HCT116 (cell line): ENCODE measurements around the gene ADAMTS5. TPM values are rescaled to one million over a fixed set of nuclear protein-coding genes. Genes with fewer than 3 reads are reported as not detected.

Experiments used
- ATAC-seq: fragments of 200-7000 bp; cut with Tn5 transposase; 2 replicates; pipeline ENCODE4 v1.9.1; 2020; ENCODE audit warnings: mild to moderate bottlenecking, moderate library complexity
- BruUV-seq: library from RNA; stranded (reverse); fragments of 400-500 nt; replicated peaks from 2 replicates; lab custom pipeline; 2021; lab: Mats Ljungman, UMichigan
- CTCF ChIA-PET: fragments of 300-600 bp; sonication (Branson Sonifier 250); formaldehyde crosslinking; loops from one replicate; lab custom pipeline; 2021; ENCODE audit warnings: antibody characterized with exemption; lab: Charles Lee
- POLR2A ChIA-PET: fragments of 300-600, 350-600 bp; sonication (Branson Sonifier 250); formaldehyde crosslinking; loops from one replicate; lab custom pipeline; 2021; ENCODE audit warnings: antibody characterized with exemption; lab: Charles Lee
- RAD21 ChIA-PET, 2 experiments: fragments of 300-600 bp; sonication (Branson Sonifier 250); formaldehyde crosslinking; loops; one replicate each; lab custom pipeline; 2023; ENCODE audit warnings: low total read pairs in 2 of 2; ENCODE audit not compliant: uncharacterized antibody in 2 of 2, unreplicated experiment in 2 of 2, low non-redundant PET in 1 of 2; lab: Charles Lee
- DNase-seq: peaks from one replicate; pipeline ENCODE4 v3.0.0-alpha.2; 2010; ENCODE audit warnings: low read depth, low spot score
- H2AFZ ChIP-seq: fragments of 200-600 bp; shearing (Covaris generic), sonication (generic); 2 replicates; pipeline ENCODE4 v1.6.1; 2017; ENCODE audit warnings: low read depth, mixed run types, mixed read lengths, antibody characterized with exemption, low read length; ENCODE audit not compliant: poor library complexity, severe bottlenecking
- H3K27ac ChIP-seq: 2 replicates; pipeline ENCODE4 v1.5.1; 2012; ENCODE audit warnings: low read depth, low read length
- H3K27me3 ChIP-seq: fragments of 200-600 bp; sonication (generic); 2 replicates; pipeline ENCODE4 v1.6.1; 2016; ENCODE audit warnings: mixed run types, low read length, mixed read lengths; ENCODE audit not compliant: insufficient read depth
- H3K36me3 ChIP-seq, 2 experiments: fragments of 200-500 bp in 1 of 2; fragments of 200-600 bp in 1 of 2; sonication (Bioruptor generic) in 1 of 2; sonication (generic) in 1 of 2; 2 replicates each; pipeline versions ENCODE4 v1.5.1 to v1.6.1; 2014 to 2016; ENCODE audit warnings: low read length in 2 of 2, inconsistent platforms in 1 of 2, mixed read lengths in 1 of 2, mixed run types in 1 of 2; ENCODE audit not compliant: insufficient read depth in 2 of 2, control insufficient read depth in 1 of 2
- H3K4me1 ChIP-seq, 2 experiments: fragments of 200-600 bp in 1 of 2; sonication (generic) in 1 of 2; 2 replicates each; pipeline versions ENCODE4 v1.5.1 to v1.6.1; 2012 to 2017; ENCODE audit warnings: low read length in 2 of 2, inconsistent platforms in 1 of 2, mild to moderate bottlenecking in 1 of 2, mixed read lengths in 1 of 2, mixed run types in 1 of 2, moderate library complexity in 1 of 2; ENCODE audit not compliant: insufficient read depth in 2 of 2, control insufficient read depth in 1 of 2
- H3K4me2 ChIP-seq: fragments of 200-600 bp; sonication (generic); 2 replicates; pipeline ENCODE4 v1.6.1; 2017; ENCODE audit warnings: mixed run types, low read length, mixed read lengths
- H3K4me3 ChIP-seq, 2 experiments: fragments of 200-600 bp in 1 of 2; sonication (generic) in 1 of 2; replicated peaks in 1 of 2; 2 replicates each; pipeline ENCODE4 v1.5.1; 2011 to 2016; ENCODE audit warnings: low read length in 2 of 2, control low read depth in 1 of 2, low read depth in 1 of 2, mild to moderate bottlenecking in 1 of 2, mixed read lengths in 1 of 2, mixed run types in 1 of 2
- H3K79me2 ChIP-seq: fragments of 200-600 bp; sonication (generic); 2 replicates; pipeline ENCODE4 v1.6.1; 2017; ENCODE audit warnings: mild to moderate bottlenecking, mixed run types, low read length, moderate library complexity, mixed read lengths; ENCODE audit not compliant: insufficient read depth
- H3K9ac ChIP-seq: fragments of 200-600 bp; sonication (generic); 2 replicates; pipeline ENCODE4 v1.6.1; 2016; ENCODE audit warnings: low read length, mixed read lengths
- H3K9me2 ChIP-seq: fragments of 200-600 bp; sonication (generic), shearing (Covaris generic); 2 replicates; pipeline ENCODE4 v1.6.1; 2017; ENCODE audit warnings: mixed run types, mild to moderate bottlenecking, moderate library complexity; ENCODE audit not compliant: insufficient read depth
- H3K9me3 ChIP-seq, 2 experiments: fragments of 200-500 bp in 1 of 2; fragments of 200-600 bp in 1 of 2; sonication (Bioruptor generic) in 1 of 2; sonication (generic) in 1 of 2; 2 replicates each; pipeline ENCODE4 v1.6.1; 2014 to 2017; ENCODE audit warnings: low read length in 2 of 2, mixed read lengths in 2 of 2, inconsistent platforms in 1 of 2, low read depth in 1 of 2, mild to moderate bottlenecking in 1 of 2, mixed run types in 1 of 2, moderate library complexity in 1 of 2; ENCODE audit not compliant: control insufficient read depth in 1 of 2, insufficient read depth in 1 of 2
- H4K20me1 ChIP-seq: fragments of 200-600 bp; sonication (generic), shearing (Covaris generic); 2 replicates; pipeline ENCODE4 v1.6.1; 2017; ENCODE audit warnings: mixed run types, mild to moderate bottlenecking, moderate library complexity; ENCODE audit not compliant: insufficient read depth
- CBX3 ChIP-seq: IDR thresholded peaks from 2 replicates; pipeline ENCODE4 v1.6.1; 2012; ENCODE audit warnings: low read depth
- CEBPB ChIP-seq: IDR thresholded peaks from 2 replicates; pipeline ENCODE4 v1.6.1; 2012; ENCODE audit warnings: low read depth
- CTCF ChIP-seq, 3 experiments: fragments of 200-600 bp in 1 of 3; sonication (generic) in 1 of 3; IDR thresholded peaks in 2 of 3; conservative IDR thresholded peaks in 1 of 3; 2 replicates each; pipeline ENCODE4 v1.5.1; 2012 to 2017; ENCODE audit warnings: low read depth in 2 of 3, low read length in 2 of 3, antibody characterized with exemption in 1 of 3, borderline replicate concordance in 1 of 3, control low read depth in 1 of 3, mild to moderate bottlenecking in 1 of 3, mixed read lengths in 1 of 3, mixed run types in 1 of 3, moderate library complexity in 1 of 3; ENCODE audit not compliant: insufficient read depth in 1 of 3
- EGR1 ChIP-seq: IDR thresholded peaks from 2 replicates; pipeline ENCODE4 v1.6.1; 2012; ENCODE audit warnings: low read depth
- ELF1 ChIP-seq: IDR thresholded peaks from 2 replicates; pipeline ENCODE4 v1.6.1; 2012; ENCODE audit warnings: low read depth, borderline replicate concordance
- EZH2 ChIP-seq: fragments of 200-600 bp; sonication (generic); IDR thresholded peaks from 2 replicates; pipeline ENCODE4 v1.6.1; 2017; ENCODE audit warnings: antibody characterized with exemption, mixed run types
- EZH2phosphoT487 ChIP-seq: fragments of 200-600 bp; IDR thresholded peaks from 2 replicates; pipeline ENCODE4 v1.6.1; 2018; ENCODE audit warnings: antibody characterized with exemption, borderline replicate concordance
- FOSL1 ChIP-seq: IDR thresholded peaks from 2 replicates; pipeline ENCODE4 v1.6.1; 2012; ENCODE audit warnings: low read depth
- POLR2A ChIP-seq: IDR thresholded peaks from 2 replicates; pipeline ENCODE4 v1.7.0; 2011; ENCODE audit warnings: borderline replicate concordance; ENCODE audit not compliant: insufficient read depth, insufficient read length; ENCODE audit errors: extremely low read depth
- POLR2AphosphoS5 ChIP-seq: IDR thresholded peaks from 2 replicates; pipeline ENCODE4 v1.6.1; 2011; ENCODE audit warnings: mild to moderate bottlenecking, low read depth, low read length, moderate library complexity
- RAD21 ChIP-seq: IDR thresholded peaks from 2 replicates; pipeline ENCODE4 v1.6.1; 2012; ENCODE audit warnings: low read depth, mild to moderate bottlenecking
- REST ChIP-seq: IDR thresholded peaks from 2 replicates; pipeline ENCODE4 v1.6.1; 2012; ENCODE audit warnings: low read depth
- SP1 ChIP-seq: IDR thresholded peaks from 2 replicates; pipeline ENCODE4 v1.6.1; 2012; ENCODE audit warnings: low read depth
- ZFX ChIP-seq: fragments of 450-650 bp; IDR thresholded peaks from 2 replicates; pipeline ENCODE4 v1.6.1; 2017
- ZNF274 ChIP-seq: fragments of 200-500 bp; sonication (Bioruptor generic); IDR thresholded peaks from 2 replicates; pipeline ENCODE4 v1.6.1; 2014; ENCODE audit warnings: mild to moderate bottlenecking, low read depth, low read length, inconsistent platforms
- intact Hi-C: fragments of 100-400 bp; cut with micrococcal nuclease; formaldehyde crosslinking; loops from 2 replicates; pipeline ENCODE4 v1.10.0; 2022
- total RNA-seq: library from RNA; stranded (reverse); gene quantifications from one replicate; pipeline ENCODE4 v1.2.1, GENCODE V29; 2021; ENCODE audit not compliant: unreplicated experiment
- TF ChIP-seq, protein P1 (sequence below): IDR thresholded peaks from 2 replicates; pipeline ENCODE4 v1.6.1; 2012
- TF ChIP-seq, protein P2 (sequence below): IDR thresholded peaks from 2 replicates; pipeline ENCODE4 v1.6.1; 2012

The ADAMTS5 gene
- total RNA-seq, 1 experiment from 2014 or later, result 0.02 TPM

- H3K9me2 ChIP-seq, result no peaks in the 10 kb centered on the region
- CTCF ChIA-PET, result no interaction called here
- no peaks in the 10 kb centered on the region for H3K27me3 ChIP-seq
- no TSS peak for BruUV-seq
- H4K20me1 ChIP-seq, result no peaks in the 10 kb centered on the region
- peaks cover 20 to 35% of the 10 kb centered on the region in 2 experiments; a peak in 2 of 4 replicates for H3K9me3 ChIP-seq
- H3K9ac ChIP-seq, result no peak overlapping the region
- POLR2A ChIA-PET, result no interaction called here
- H3K4me2 ChIP-seq, result no peak overlapping the region
- H2AFZ ChIP-seq, result no peak overlapping the region
- TF ChIP-seq SP1 (no peak), CEBPB (no peak), FOSL1 (no peak), ZFX (no peak), ZNF274 (no peak), CBX3 (no peak), EZH2 (no peak), EZH2phosphoT487 (no peak), RAD21 (no peak), EGR1 (no peak), ELF1 (no peak), REST (no peak), POLR2A (no peak), CTCF (IDR thresholded peaks at IDR 0.05 in 2 of 3, conservative IDR thresholded peaks at IDR 0.05 in 1 of 3; ENCODE audit: borderline replicate concordance in 1 of 3, insufficient read depth in 1 of 3, low read depth in 2 of 3, low read length in 2 of 3) (no peak), POLR2AphosphoS5 (no peak)
- TF ChIP-seq, protein P1, sequence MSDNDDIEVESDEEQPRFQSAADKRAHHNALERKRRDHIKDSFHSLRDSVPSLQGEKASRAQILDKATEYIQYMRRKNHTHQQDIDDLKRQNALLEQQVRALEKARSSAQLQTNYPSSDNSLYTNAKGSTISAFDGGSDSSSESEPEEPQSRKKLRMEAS, result no peak
- TF ChIP-seq, protein P2, sequence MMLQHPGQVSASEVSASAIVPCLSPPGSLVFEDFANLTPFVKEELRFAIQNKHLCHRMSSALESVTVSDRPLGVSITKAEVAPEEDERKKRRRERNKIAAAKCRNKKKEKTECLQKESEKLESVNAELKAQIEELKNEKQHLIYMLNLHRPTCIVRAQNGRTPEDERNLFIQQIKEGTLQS, result no peak
- TF ChIP-seq, all 23 proteins: peak for 0
- Histone ChIP-seq H3K79me2 (no peaks in the 10 kb centered on the region), H3K27ac (no peak overlapping the region), H3K4me3 (no peak overlapping the region), H3K36me3 (no peaks in the 10 kb centered on the region), H3K4me1 (no peaks in the 10 kb centered on the region)
- RAD21 ChIA-PET, result no interaction called here
- DNase-seq (no peak), ATAC-seq (no peak)
- intact Hi-C loops, result no loop called here
Observed at GRCh38 chr21:26964170-26964778, 2.6 kb downstream of the ADAMTS5 start.
